HEK293T (cell line): ENCODE measurements around the gene FZD10.

ENCODE experiments used
- CTCF ChIA-PET: fragments of 350-600 bp; formaldehyde crosslinking; extraction: SDS; loops from one replicate; lab custom pipeline; 2021; ENCODE audit warnings: antibody characterized with exemption, inconsistent platforms; lab: Yijun Ruan, JAX
- POLR2A ChIA-PET: fragments of 350-600 bp; formaldehyde crosslinking; extraction: SDS; loops from one replicate; lab custom pipeline; 2020; ENCODE audit warnings: antibody characterized with exemption, inconsistent platforms; lab: Yijun Ruan, JAX
- DNase-seq: peaks from one replicate; pipeline ENCODE4 v3.0.0; 2012; ENCODE audit warnings: mixed read lengths; ENCODE audit errors: extremely low spot score
- ARNT ChIP-seq: fragments of 450-650 bp; IDR thresholded peaks from 2 replicates; pipeline ENCODE4 v1.6.1; 2017; ENCODE audit warnings: mild to moderate bottlenecking
- BHLHE40 ChIP-seq: fragments of 450-650 bp; IDR thresholded peaks from 2 replicates; pipeline ENCODE4 v1.6.1; 2016; ENCODE audit warnings: mild to moderate bottlenecking, moderate library complexity, borderline replicate concordance
- CTBP1 ChIP-seq: fragments of 450-650 bp; IDR thresholded peaks from 2 replicates; pipeline ENCODE4 v1.6.1; 2016; ENCODE audit warnings: borderline replicate concordance
- ELF4 ChIP-seq: fragments of 450-650 bp; IDR thresholded peaks from 2 replicates; pipeline ENCODE4 v1.6.1; 2017; ENCODE audit warnings: antibody characterized with exemption
- FOXA1 ChIP-seq: fragments of 450-650 bp; IDR thresholded peaks from 2 replicates; pipeline ENCODE4 v1.6.1; 2016; ENCODE audit warnings: mild to moderate bottlenecking
- FOXK2 ChIP-seq: fragments of 450-650 bp; IDR thresholded peaks from 2 replicates; pipeline ENCODE4 v1.6.1; 2016; ENCODE audit warnings: mild to moderate bottlenecking
- FOXM1 ChIP-seq: fragments of 450-650 bp; IDR thresholded peaks from 2 replicates; pipeline ENCODE4 v1.6.1; 2017; ENCODE audit warnings: mild to moderate bottlenecking, borderline replicate concordance
- HDGF ChIP-seq: fragments of 450-650 bp; IDR thresholded peaks from 2 replicates; pipeline ENCODE4 v1.6.1; 2017; ENCODE audit warnings: antibody characterized with exemption, borderline replicate concordance
- L3MBTL2 ChIP-seq: fragments of 450-650 bp; conservative IDR thresholded peaks from 2 replicates; pipeline ENCODE4 v1.6.1; 2016; ENCODE audit warnings: mild to moderate bottlenecking
- LEF1 ChIP-seq: fragments of 450-650 bp; IDR thresholded peaks from 2 replicates; pipeline ENCODE4 v1.6.1; 2017; ENCODE audit warnings: mild to moderate bottlenecking, borderline replicate concordance
- NFRKB ChIP-seq: fragments of 450-650 bp; IDR thresholded peaks from 2 replicates; pipeline ENCODE4 v1.6.1; 2016; ENCODE audit warnings: mild to moderate bottlenecking, moderate library complexity
- PKNOX1 ChIP-seq: fragments of 450-650 bp; IDR thresholded peaks from 2 replicates; pipeline ENCODE4 v1.6.1; 2016
- SP1 ChIP-seq: fragments of 450-650 bp; IDR thresholded peaks from 2 replicates; pipeline ENCODE4 v1.6.1; 2017
- SUZ12 ChIP-seq: fragments of 450-650 bp; IDR thresholded peaks from 2 replicates; pipeline ENCODE4 v1.6.1; 2016; ENCODE audit warnings: mild to moderate bottlenecking
- TARDBP ChIP-seq: fragments of 450-650 bp; IDR thresholded peaks from 2 replicates; pipeline ENCODE4 v1.6.1; 2016
- ZNF384 ChIP-seq: fragments of 450-650 bp; IDR thresholded peaks from 2 replicates; pipeline ENCODE4 v1.6.1; 2016

Gene FZD10

GRCh38 chr12:130147875-130148596 is 14.2 kb upstream of the FZD10 start:
- CTCF ChIA-PET: interaction anchor here (0.6 kb wide), 1 partner anchor 90 kb away, joined by 3 read pairs; no protein-coding TSS in a partner anchor
- POLR2A ChIA-PET: no interaction called here
- TF ChIP-seq FOXK2 (no peak), HDGF (no peak), ELF4 (no peak), FOXA1 (no peak), ZNF384 (no peak), ARNT (no peak), L3MBTL2 (no peak), NFRKB (no peak)
- DNase-seq: no peak

- no peak for DNase-seq
- ChIA-PET POLR2A (no interaction called here), CTCF (no interaction called here)
- TF ChIP-seq NFRKB: no peak
Measured at GRCh38 chr12:130151846-130152245, 10.4 kb upstream of the FZD10 start.

DNA sequence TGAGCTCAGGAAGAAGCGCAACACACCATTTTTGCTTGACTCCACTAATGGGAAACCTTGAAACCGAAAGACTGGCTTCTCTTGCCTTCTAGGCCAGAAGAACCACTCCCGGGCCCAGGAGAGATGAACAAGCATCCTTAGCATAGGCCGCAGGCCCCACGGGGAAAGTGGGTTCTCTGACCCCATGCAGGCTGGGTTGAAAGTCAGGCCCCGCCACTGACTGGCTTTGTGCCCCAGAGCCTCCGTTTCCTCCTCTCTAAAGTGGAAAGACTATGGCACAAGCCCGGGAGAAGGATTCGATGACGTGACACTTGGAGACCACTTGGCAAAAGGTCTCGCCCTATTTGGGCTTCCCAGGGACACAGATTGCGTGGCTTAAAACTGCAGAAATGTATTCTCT is 9.9 kb upstream of the FZD10 start:
- no peak for TF ChIP-seq PKNOX1
- TF ChIP-seq HDGF: no peak
- TF ChIP-seq L3MBTL2: no peak
- TF ChIP-seq SUZ12: no peak
- ChIA-PET CTCF (no interaction called here), POLR2A (no interaction called here)
- no peak for DNase-seq

DNA sequence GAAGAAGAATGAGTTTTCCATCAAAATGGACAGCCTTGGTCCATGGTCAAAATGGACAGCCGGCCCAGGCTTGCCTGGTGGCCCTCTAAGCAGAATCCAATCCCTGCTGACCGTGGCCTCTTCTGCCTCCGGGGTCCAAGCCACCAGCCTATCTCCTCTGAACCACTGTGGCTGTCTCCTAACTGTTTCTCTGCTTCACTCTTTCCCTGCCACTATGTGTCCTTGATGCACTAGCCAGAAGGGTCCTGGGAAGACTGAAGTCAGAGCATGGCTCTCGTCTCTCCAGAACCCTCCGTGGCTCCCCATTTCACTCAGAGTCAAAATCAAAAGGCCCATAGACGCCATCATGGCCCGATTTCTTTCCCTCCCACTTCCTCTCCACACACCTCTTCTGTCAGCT is 8.5 kb upstream of the FZD10 start:
- POLR2A ChIA-PET: no interaction called here
- DNase-seq: no peak
- TF ChIP-seq ELF4 (no peak), HDGF (no peak), PKNOX1 (no peak), LEF1 (no peak), SUZ12 (no peak), FOXA1 (no peak), ARNT (no peak), FOXK2 (no peak), BHLHE40 (no peak), TARDBP (no peak)
- CTCF ChIA-PET: no interaction called here

DNA sequence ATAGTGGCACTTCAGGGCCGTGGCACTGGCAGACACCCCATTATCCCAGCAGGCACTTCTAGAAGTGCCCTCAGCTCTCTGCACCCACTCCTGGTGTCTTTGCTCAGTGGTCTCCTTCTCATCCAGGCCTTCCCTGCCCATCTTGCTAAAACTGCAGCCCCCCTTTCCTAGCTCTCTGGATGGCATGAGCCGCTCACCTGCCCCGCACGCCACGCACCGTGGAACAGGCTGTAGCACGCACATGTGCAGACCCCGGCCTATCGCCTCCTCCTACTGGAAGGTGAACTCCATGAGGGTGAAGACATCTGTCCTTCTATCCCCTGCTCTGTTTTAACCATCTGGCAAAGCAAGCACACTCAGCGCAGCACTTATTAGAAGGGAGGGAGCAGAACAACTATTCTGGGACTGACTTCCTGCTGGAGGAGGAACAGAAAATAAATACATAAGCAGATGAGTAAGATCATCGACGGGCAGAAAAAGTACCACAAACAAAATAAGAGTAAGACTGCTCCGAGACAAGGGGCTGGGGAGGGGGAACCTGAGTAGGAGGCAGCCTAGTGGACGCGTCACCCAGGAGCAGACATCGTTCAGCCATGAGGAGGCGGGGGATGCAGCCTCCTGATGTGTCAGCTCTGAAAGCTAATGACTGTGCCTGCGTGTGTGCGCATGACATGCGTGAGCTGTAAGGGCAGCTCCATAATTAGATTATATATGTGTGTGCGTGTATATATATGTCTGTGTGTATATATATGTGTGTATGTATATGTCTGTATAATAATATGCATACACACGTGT is 7.8 kb upstream of the FZD10 start:
- CTCF ChIA-PET: no interaction called here
- POLR2A ChIA-PET: no interaction called here
- TF ChIP-seq L3MBTL2: no peak
- TF ChIP-seq HDGF: no peak
- TF ChIP-seq TARDBP: no peak
- no peak for TF ChIP-seq BHLHE40
- TF ChIP-seq PKNOX1: no peak
- TF ChIP-seq FOXM1: no peak
- TF ChIP-seq CTBP1: no peak
- TF ChIP-seq SP1: no peak
- no peak for TF ChIP-seq NFRKB
- no peak for TF ChIP-seq FOXK2
- no peak for TF ChIP-seq FOXA1
- no peak for DNase-seq

DNA sequence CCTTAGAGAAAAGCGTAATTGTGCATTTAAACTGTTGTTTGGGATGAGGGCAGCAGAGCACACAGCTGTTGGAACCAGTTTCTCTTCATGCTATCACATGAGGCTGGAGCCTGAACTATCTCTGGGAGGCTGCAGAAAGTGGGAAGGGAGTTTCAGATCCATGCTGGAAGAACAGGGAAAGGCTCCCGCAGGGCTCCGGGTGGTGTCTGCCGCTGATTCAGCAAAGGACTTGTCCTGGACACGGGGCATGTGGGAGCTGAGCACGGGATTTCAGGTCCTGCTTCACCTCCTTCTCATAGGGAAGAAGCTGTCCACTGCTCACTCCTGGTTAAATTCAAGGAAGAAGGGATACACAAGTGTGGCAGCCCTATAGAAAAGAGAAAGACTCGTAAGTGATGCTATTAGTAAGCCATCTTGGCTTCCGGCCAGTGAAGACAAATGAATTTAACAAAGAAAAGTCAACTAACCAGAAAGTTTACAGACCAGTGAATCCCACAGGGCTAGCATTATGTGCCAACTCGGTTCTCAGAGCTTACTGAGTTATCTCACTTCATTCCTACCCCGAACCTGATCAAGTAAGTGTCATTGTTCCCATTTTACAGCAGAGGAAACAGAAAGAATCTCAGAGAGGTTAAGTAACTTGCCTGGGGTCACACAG is 6.7 kb upstream of the FZD10 start:
- TF ChIP-seq TARDBP: no peak
- no peak for TF ChIP-seq BHLHE40
- no peak for TF ChIP-seq ARNT
- no peak for TF ChIP-seq HDGF
- TF ChIP-seq L3MBTL2: no peak
- no peak for TF ChIP-seq FOXM1
- no peak for TF ChIP-seq PKNOX1
- ChIA-PET POLR2A (no interaction called here), CTCF (no interaction called here)
- no peak for DNase-seq
